Measurements from ENCODE around the gene P2RY6. TPM values are rescaled to one million over a fixed set of nuclear protein-coding genes. Genes with fewer than 3 reads are reported as not detected.
A peak's percentile ranks its signal among the peaks of the same experiment; 100 is the strongest.

Gene P2RY6
- total RNA-seq, 1 donor from 2014 or later = not detected

DNA sequence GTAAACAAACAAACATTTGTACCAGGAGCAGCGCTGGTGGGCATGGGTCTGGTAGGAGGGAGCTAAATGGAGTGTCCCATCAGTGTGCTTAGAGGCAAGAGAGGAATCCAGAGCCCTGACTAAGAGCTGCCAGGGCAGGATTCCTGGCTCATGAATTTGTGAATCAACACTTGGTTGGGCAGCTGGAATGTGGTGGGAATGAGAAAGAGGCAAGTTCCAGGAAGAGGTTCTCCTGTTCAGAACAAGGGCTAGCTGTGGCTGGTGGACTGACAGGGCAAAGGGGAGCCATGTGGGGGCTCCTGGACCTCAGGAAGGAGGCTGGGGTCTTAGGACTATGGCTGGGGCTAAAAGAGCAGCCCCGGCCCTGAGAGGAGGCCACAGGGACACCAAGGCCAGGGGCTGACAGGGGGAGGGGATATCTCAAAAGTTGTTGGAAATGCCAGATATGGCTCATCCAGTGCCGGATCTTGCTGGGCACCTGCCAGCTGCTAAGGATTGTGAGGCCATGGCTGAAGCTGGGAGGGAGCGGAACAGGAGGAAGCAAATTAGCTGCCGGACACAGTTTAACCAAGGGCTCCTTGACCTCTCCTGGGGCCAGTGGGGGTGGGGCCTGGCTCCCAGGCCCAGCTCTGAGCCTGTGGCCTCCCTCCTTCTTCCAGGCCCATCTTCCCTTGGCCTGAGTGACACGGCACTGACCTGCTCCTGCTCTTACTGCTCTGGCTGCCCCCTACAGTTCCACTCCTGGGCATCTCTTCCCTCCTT lies 14.6 kb upstream of the P2RY6 start:
- Mint-ChIP-seq H3K27ac (ENCODE audit: unreplicated experiment) (peak overlapping the region; percentile 94), H3K9me3 (ENCODE audit: unreplicated experiment) (no peaks in the 10 kb centered on the region), H3K27me3 (ENCODE audit: unreplicated experiment) (peaks cover 3% of the 10 kb centered on the region), H3K4me3 (ENCODE audit: unreplicated experiment) (no peak overlapping the region), H3K36me3 (ENCODE audit: unreplicated experiment) (no peaks in the 10 kb centered on the region), H3K4me1 (ENCODE audit: unreplicated experiment) (peaks cover 11% of the 10 kb centered on the region)
- peak; percentile 70 for DNase-seq (ENCODE audit: extremely low spot score, unreplicated experiment)
- no peak for TF ChIP-seq CTCF (IDR thresholded peaks at IDR 0.05)

DNA sequence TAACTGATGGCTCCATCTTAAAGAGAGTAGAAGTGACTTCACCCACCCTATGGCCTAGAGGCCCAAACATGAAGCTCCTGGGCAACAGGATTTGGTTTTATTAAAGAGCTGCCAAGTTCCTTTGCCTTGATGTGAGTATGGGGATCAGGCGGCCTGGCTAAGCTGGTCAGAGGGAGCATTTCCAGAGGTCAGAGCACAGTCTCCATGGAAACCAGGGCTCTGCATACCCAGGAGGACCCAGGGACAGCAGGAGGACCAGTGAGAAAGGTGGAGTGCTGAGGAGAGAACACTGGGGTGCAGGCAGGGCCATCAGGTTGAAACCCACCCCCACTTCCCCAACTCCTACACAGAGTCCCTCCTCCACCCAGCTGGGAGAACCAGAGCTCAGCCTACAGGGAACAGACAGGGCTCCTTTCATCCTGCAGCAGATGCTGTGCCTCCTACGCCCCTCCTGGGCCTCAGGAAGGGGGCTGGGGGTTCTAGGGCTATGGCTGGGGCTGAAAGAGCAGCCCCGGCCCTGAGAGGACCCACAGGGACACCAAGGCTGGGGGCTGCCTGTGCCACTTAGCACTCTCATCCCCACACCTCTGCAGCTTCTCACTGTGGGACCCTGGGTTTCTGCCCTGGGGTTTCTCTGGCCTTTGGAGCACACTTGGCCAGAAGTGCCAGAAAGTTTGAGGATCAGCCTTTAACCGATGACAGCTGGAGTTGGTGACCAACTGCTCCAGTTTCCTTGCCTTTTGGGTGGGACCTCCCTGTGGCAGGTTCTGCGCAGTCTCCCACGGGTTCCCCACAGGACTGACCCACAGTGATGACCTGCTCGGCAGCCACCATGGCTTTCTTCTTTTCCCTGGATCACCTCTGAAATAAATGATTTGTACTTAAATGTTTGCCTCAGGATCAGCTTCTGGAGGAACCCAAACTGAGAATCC lies 13.8 kb upstream of the P2RY6 start:
- H3K9me3 Mint-ChIP-seq (ENCODE audit: unreplicated experiment) = no peaks in the 10 kb centered on the region
- TF ChIP-seq CTCF (IDR thresholded peaks at IDR 0.05) = no peak
- no peak overlapping the region for H3K4me3 Mint-ChIP-seq (ENCODE audit: unreplicated experiment)
- DNase-seq (ENCODE audit: extremely low spot score, unreplicated experiment) = peak; percentile 72
- peaks cover 8% of the 10 kb centered on the region for H3K27me3 Mint-ChIP-seq (ENCODE audit: unreplicated experiment)
- H3K4me1 Mint-ChIP-seq (ENCODE audit: unreplicated experiment) = peaks cover 11% of the 10 kb centered on the region
- no peaks in the 10 kb centered on the region for H3K36me3 Mint-ChIP-seq (ENCODE audit: unreplicated experiment)
- H3K27ac Mint-ChIP-seq (ENCODE audit: unreplicated experiment) = peak overlapping the region; percentile 50

GRCh38 chr11:73259406-73260126 lies 12.6 kb upstream of the P2RY6 start:
- H3K4me1 Mint-ChIP-seq (ENCODE audit: unreplicated experiment) = peaks cover 11% of the 10 kb centered on the region
- peak; percentile 60 for DNase-seq (ENCODE audit: extremely low spot score, unreplicated experiment)
- no peaks in the 10 kb centered on the region for H3K9me3 Mint-ChIP-seq (ENCODE audit: unreplicated experiment)
- TF ChIP-seq CTCF (IDR thresholded peaks at IDR 0.05) = no peak
- peaks cover 10% of the 10 kb centered on the region for H3K27me3 Mint-ChIP-seq (ENCODE audit: unreplicated experiment)
- no peak overlapping the region for H3K4me3 Mint-ChIP-seq (ENCODE audit: unreplicated experiment)
- no peak overlapping the region for H3K27ac Mint-ChIP-seq (ENCODE audit: unreplicated experiment)
- H3K36me3 Mint-ChIP-seq (ENCODE audit: unreplicated experiment) = no peaks in the 10 kb centered on the region

GRCh38 chr11:73260127-73260457 lies 12.0 kb upstream of the P2RY6 start:
- DNase-seq (ENCODE audit: extremely low spot score, unreplicated experiment) = peak; percentile 74
- H3K27ac Mint-ChIP-seq (ENCODE audit: unreplicated experiment) = no peak overlapping the region
- no peaks in the 10 kb centered on the region for H3K9me3 Mint-ChIP-seq (ENCODE audit: unreplicated experiment)

More at GRCh38 chr11:73260127-73260457, 12.0 kb upstream of the P2RY6 start:
- peaks cover 11% of the 10 kb centered on the region for H3K4me1 Mint-ChIP-seq (ENCODE audit: unreplicated experiment)
- no peak for TF ChIP-seq CTCF (IDR thresholded peaks at IDR 0.05)
- H3K27me3 Mint-ChIP-seq (ENCODE audit: unreplicated experiment) = peaks cover 13% of the 10 kb centered on the region
- no peaks in the 10 kb centered on the region for H3K36me3 Mint-ChIP-seq (ENCODE audit: unreplicated experiment)
- H3K4me3 Mint-ChIP-seq (ENCODE audit: unreplicated experiment) = no peak overlapping the region

Measured in osteocyte (in vitro differentiated cells).